Glomerular visceral epithelial cell (primary cell): Measurements from ENCODE around the gene ARL17A.
"Not testable (repeated sequence)": the region's sequence is repeated elsewhere in the genome, so short reads cannot be mapped to it uniquely, and the experiment has no call there.

Source experiments
- DNase-seq: peaks from one replicate; pipeline ENCODE4 v3.0.0-alpha.2; 2016; ENCODE audit errors: extremely low spot score

The ARL17A gene

DNA sequence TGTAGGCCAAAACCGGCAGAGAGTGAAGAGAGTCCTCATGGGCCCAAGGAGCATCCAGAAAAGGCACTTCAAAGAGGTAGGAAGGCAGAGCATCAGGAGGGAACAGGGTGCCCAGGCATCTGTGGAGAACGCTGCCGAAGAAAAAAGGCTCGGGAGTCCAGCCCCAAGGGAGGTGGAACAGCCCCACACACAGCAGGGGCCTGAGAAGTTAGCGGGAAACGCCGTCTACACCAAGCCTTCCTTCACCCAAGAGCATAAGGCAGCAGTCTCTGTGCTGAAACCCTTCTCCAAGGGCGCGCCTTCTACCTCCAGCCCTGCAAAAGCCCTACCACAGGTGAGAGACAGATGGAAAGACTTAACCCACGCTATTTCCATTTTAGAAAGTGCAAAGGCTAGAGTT, 30.9 kb downstream of the ARL17A start:
- not testable (repeated sequence) for DNase-seq

DNA sequence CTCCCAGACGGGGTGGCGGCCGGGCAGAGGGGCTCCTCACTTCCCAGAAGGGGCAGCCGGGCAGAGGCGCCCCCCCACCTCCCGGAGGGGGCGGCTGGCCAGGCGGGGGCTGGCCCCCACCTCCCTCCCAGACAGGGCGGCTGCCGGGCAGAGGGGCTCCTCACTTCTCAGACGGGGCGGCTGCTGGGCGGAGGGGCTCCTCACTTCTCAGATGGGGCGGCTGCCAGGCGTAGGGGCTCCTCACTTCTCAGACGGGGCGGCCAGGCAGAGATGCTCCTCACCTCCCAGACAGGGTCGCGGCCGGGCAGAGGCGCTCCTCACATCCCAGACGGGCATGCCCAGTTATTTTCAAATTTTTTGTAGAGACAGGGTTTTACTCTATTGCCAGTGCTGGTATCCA, 44.8 kb downstream of the ARL17A start:
- not testable (repeated sequence) for DNase-seq

DNA sequence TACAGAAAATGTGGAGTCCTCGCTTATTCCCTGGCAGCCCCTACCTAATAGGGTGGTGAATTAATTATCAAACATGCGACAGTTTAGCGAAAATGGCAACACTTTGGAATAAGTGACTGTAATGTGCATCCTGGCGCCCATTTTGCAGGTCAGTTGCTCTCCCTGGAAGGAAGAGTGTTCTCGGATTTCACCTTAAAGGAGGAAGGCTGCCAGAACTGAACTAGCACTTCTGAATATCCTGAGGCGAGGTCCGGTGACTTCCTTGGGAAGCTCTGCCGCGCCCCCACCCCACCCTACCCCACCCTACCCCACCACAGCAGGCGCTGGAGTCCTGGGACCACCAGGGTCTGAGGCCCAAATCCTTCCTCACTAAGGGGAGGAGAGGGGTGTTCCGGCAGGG, 67.3 kb downstream of the ARL17A start, which contains the start of gene LRRC37A2:
LRRC37A2 (plus strand) TSS at position 301 of the 400 bp plus-strand sequence. CDS start 245 bp downstream, outside the sequence.
- DNase-seq: not testable (repeated sequence)

DNA sequence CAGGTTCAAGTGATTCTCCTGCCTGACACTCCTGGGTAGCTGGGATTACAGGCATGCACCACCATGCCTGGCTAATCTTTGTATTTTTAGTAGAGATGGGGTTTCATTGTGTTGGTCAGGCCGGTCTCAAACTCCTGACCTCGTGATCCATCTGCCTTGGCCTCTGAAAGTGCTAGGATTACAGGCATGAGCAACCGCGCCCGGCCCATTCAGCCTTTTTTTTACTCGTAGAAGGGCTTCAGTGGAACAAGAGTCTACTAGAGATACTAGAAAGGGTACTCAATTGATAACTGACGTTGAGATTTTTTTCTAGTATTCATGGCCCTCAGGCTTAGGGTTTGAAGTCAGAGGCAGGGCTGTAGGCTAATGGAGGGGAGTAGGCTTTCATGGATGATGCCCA, 73.6 kb downstream of the ARL17A start:
- DNase-seq: not testable (repeated sequence)

DNA sequence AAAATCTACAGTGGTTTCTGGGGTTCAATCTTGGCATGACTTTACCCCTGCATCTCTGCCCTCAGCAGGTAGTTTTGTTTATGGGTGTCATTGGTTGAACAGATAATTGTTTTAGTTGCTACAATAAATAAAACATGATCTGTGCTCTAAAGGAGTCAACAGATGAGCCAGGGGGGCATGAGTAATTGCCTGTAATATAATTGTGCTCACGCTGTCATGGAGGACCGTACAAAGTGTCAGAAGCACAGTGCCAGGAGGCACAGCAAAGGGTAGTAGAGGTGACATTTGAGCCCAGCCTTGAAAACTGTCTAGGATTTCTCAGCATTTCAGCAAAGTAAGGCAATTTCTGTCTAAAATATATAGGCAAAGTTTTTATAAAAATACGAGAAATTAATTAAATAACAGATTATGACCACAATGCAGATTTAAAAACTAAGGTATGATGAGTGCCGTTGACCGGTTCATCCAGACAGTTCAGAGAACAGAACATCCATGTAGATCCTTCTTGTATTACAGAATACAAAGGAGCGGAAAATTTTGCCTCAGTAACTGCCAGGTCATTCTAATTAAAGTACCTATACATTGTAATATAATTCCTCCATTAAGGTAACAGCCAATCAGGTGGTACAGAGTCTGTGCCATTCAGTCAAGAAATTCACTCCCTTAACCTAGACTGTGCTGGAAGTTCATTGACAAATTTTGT, 79.9 kb downstream of the ARL17A start:
- DNase-seq: not testable (repeated sequence)

DNA sequence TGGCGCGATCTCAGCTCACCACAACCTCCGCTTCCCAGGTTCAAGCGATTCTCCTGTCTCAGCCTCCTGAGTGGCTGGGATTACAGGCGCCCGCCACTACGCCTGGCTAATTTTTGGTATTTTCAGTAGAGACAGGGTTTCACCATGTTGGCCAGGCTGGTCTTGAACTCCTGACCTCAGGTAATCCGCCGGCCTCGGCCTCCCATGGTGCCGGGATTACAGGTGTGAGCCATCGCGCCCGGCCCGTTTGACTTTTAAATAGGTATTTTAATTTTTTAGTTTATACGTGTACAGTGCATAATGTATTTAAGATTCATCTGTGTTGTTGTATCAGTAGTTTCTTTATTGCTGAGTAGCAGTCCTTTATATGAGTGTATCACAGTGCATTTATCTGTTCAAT, 87.5 kb downstream of the ARL17A start:
- DNase-seq: not testable (repeated sequence)

DNA sequence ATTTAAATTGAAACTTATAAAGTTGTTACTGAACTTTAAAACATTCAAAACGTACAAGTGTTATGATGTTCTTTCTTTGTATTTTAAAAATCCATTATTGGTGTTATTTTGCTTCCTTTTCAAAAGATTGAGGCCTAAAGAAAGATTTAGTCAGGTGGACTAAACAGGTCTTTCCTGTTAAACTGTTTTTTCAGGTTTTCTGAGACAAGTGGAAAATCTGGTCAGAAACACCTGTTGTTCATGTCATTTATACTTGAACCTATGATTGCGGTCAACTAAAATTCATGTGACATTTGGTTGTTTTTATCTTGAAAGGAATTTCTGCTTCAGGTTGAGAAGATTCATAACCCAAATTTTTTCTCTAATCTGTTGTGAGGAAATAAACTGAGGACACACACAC, 98.2 kb downstream of the ARL17A start:
- DNase-seq: not testable (repeated sequence)

DNA sequence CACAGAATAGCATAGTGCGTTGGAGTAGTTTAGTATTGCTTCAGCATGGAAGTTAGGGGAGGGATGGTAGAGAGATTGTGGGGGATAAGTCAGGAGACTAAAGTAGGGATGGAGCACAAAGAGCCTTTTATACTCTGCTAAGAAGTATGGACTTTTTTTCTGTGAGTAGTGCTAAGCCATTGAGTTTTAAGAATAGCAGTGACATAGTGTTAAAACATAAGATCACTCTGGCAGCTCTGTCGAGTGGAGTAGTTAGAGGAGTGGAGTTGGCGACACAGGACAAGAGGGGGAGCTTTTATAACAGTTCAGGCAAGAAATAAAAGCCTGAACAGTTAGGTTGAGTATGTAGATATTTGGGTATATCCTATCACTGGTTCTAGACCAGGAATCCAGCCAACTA, 100.7 kb downstream of the ARL17A start:
- DNase-seq: not testable (repeated sequence)

DNA sequence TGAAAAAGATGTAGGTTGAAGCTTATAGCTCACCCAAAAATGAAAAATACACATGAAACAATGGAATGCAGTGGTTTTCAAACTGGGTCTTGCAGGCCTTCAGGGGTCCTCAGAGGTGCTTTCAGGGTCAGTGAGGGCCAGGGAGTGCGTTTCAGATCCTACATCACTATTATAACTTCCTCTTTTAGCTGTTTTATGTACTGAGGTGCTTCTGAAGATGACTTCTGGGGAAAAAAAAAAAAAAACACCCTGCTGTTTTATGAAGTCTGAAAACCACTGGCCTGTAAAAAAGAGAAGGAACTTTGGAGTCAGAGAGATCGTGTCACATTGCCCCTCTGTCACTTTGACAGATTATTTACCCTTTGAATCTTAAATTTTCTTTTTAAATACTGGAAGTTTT, 103.9 kb downstream of the ARL17A start:
- DNase-seq: not testable (repeated sequence)

DNA sequence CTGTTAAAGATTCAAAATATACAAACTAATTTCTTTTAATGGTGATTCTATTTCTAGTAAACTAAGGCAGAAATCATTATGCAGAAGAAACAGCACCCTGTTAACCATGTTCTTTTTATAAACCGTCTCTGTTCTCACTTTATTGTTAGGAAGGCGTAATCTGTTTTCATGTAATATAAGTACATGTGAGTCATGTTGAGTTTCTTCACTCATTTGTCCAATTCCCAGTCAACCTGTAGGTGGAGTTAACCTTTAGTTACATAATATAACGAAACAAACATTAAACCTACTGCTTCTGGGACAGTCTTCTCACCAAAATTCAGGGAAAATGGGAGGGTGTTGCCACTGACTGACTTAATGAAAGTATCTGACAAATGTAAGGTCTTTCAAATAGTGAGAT, 105.0 kb downstream of the ARL17A start:
- not testable (repeated sequence) for DNase-seq

DNA sequence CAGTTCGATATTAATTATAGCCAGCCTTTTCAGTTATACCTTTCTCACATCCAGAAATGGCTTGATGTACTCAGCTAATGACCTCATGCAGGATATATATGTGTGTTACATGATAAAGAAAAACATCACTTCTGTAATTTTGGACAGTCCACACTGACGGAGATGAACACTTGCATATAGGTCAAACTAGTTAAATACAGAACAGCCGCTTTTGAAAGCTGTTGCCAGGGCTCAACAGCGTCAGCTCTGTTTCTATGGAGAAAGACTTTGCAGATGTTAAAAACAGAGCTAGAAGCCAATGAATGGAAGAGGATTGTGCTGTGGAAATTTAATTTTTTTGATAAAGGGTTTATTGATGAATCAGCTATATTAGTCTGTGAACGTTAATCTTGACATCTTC, 111.9 kb downstream of the ARL17A start:
- not testable (repeated sequence) for DNase-seq
